Effector CD8-positive, alpha-beta T cell (primary cell): ENCODE results near the gene ADGRA3.

Experiments used
- DNase-seq: peaks from one replicate; lab custom pipeline; 2025; lab: John Stamatoyannopoulos, UW

Gene ADGRA3

DNA sequence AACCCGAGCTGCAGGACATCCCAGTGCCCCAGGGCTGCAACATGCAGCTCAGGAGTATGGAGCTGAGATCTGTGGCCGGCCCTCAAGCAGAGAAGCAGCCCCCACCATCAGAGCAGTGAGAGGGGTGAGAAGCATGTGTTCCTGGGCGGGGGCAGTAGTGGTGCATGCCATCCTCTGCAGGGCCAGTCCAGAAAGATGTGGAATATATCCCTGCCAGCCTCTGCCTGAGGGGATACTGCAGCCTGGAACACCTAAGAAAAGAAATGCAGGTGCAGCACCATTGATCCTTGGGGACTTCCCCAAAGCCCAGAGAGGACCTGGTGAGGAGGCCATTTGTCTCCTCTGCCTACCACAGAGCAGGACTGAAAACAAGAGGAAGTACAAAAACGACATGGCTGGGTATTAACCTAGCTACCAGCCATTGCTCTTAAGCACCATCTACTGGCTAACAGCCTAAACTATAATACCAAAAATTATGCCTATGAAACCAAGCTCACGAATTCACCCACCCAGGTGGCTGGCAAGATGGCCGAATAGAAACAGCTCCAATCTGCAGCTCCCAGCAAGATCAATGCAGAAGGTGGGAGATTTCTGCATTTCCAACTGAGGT lies 158.8 kb downstream of the ADGRA3 start:
- DNase-seq, result no peak

DNA sequence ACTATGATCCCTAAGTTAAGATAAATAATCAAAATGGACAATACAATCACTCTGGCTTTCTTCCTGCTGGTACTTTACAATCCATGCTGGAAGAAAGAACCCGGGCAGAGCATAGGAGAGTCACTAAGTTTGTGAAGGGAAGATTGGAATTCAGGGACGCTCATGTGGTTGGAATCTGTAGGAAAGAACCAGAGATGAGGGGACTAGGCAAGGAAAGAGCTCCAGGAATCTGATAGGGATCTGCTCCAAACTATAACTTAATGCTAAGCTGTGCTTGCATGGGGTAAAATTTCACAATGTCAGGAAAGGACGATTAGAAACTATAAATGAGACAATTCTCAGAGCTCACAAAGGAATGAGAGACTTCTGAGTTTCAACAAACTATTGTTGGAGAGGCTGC lies 167.5 kb downstream of the ADGRA3 start:
- DNase-seq, result no peak

DNA sequence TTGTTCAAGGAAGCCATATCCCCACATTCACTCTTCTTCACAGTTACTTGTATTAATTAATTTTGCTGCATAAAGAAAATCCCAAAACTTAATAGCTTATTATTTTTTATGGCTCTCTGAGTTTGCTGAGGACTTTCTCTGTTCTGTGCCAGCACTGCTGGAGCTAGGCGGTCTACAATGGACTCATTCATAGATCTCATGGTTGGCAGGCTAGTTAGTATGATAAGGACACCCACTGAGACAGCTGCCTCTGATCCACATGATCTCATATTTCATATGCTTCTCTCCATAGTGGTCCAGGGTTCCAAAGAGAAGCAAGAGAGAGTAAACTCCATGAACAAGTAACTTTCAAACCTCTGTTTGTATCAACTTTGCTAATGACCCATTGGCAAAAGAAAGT lies 170.2 kb downstream of the ADGRA3 start:
- DNase-seq, result no peak

DNA sequence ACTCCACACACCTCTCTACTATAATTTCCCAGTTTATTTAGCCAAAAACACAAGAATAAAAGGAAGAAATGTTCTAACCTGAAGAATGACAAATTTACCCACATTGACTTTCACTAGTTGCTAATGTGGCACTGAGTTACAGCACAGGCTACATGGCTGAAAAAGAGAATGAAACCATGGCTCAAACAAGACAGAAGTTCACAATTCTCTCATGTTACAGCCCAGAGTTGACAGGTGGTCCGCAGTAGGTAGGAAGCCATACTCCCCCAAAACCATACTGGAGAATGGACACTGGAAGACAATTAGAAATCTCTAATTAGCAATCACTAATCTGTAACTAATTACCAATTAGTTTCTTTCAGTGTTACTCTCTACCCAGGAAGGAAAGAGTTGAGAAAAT lies 170.8 kb downstream of the ADGRA3 start:
- no peak for DNase-seq

GRCh38 chr4:22343606-22344005 lies 172.3 kb downstream of the ADGRA3 start:
- DNase-seq, result no peak

- no peak for DNase-seq
These were observed 176.4 kb downstream of the ADGRA3 start for GRCh38 chr4:22339491-22339890.

DNA sequence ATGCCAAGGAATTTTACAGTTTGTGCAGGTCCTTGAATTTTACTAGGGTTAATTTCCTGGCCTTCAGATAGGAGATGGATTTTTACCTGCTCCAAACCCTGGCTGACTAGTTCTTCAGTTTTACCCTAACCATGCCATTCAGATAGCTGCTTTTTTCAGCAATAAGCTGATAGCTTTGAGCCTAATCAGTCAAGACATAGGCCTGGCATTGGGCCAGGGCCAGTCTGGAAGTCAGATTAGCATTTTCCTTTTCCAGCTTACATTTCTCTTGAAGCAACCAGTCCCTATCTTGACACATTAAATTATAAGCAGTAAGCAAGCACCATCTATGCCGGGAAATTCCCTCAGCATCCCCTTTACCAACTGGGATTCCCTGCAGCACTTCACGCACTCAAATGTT lies 177.1 kb downstream of the ADGRA3 start:
- DNase-seq, result no peak
